NB4 (cell line): ENCODE data around the gene IRF1.

ENCODE experiments used
- DNase-seq: peaks from one replicate; pipeline ENCODE4 v3.0.0; 2010; ENCODE audit warnings: low read depth
- H3K4me3 ChIP-seq: one replicate; pipeline ENCODE4 v1.5.1; 2011; ENCODE audit warnings: mild to moderate bottlenecking, low read depth, low read length, moderate library complexity
- CTCF ChIP-seq: IDR thresholded peaks from one replicate; pipeline ENCODE4 v1.5.1; 2012; ENCODE audit warnings: low read depth, low read length
- MAX ChIP-seq: IDR thresholded peaks from 2 replicates; pipeline ENCODE4 v1.6.1; 2011; ENCODE audit warnings: low read depth, low read length
- MYC ChIP-seq: IDR thresholded peaks from 2 replicates; pipeline ENCODE4 v1.6.1; 2011; ENCODE audit warnings: low read depth, low read length
- POLR2A ChIP-seq: IDR thresholded peaks from 2 replicates; pipeline ENCODE4 v1.6.1; 2011; ENCODE audit warnings: mild to moderate bottlenecking; ENCODE audit not compliant: insufficient read length; ENCODE audit errors: extremely low read depth

The IRF1 gene

GRCh38 chr5:132434416-132435286 is 55.9 kb downstream of the IRF1 start:
- TF ChIP-seq CTCF = no peak
- no peak for TF ChIP-seq MAX
- TF ChIP-seq POLR2A = no peak
- TF ChIP-seq MYC = no peak
- no peak overlapping the region for H3K4me3 ChIP-seq
- no peak for DNase-seq

- no peak overlapping the region for H3K4me3 ChIP-seq
- DNase-seq = no peak
- TF ChIP-seq MAX = no peak
Observed at GRCh38 chr5:132433141-132433540, 57.4 kb downstream of the IRF1 start.

GRCh38 chr5:132431632-132432031 is 58.9 kb downstream of the IRF1 start:
- no peak for TF ChIP-seq CTCF
- peak; percentile 36 for DNase-seq
- H3K4me3 ChIP-seq = no peak overlapping the region
